Hair follicular keratinocyte (primary cell): Measurements from ENCODE around the gene GAL3ST1. TPM values are rescaled to one million over a fixed set of nuclear protein-coding genes. Genes with fewer than 3 reads are reported as not detected.

Experiments used
- total RNA-seq: library from RNA; depleted of rRNA; stranded (reverse); fragments of >200 nt; gene quantifications from 2 replicates; pipeline ENCODE4 v1.2.3, GENCODE V29; 2015

GAL3ST1 gene, protein sequence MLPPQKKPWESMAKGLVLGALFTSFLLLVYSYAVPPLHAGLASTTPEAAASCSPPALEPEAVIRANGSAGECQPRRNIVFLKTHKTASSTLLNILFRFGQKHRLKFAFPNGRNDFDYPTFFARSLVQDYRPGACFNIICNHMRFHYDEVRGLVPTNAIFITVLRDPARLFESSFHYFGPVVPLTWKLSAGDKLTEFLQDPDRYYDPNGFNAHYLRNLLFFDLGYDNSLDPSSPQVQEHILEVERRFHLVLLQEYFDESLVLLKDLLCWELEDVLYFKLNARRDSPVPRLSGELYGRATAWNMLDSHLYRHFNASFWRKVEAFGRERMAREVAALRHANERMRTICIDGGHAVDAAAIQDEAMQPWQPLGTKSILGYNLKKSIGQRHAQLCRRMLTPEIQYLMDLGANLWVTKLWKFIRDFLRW
- not detected in 2 replicates for total RNA-seq

DNA sequence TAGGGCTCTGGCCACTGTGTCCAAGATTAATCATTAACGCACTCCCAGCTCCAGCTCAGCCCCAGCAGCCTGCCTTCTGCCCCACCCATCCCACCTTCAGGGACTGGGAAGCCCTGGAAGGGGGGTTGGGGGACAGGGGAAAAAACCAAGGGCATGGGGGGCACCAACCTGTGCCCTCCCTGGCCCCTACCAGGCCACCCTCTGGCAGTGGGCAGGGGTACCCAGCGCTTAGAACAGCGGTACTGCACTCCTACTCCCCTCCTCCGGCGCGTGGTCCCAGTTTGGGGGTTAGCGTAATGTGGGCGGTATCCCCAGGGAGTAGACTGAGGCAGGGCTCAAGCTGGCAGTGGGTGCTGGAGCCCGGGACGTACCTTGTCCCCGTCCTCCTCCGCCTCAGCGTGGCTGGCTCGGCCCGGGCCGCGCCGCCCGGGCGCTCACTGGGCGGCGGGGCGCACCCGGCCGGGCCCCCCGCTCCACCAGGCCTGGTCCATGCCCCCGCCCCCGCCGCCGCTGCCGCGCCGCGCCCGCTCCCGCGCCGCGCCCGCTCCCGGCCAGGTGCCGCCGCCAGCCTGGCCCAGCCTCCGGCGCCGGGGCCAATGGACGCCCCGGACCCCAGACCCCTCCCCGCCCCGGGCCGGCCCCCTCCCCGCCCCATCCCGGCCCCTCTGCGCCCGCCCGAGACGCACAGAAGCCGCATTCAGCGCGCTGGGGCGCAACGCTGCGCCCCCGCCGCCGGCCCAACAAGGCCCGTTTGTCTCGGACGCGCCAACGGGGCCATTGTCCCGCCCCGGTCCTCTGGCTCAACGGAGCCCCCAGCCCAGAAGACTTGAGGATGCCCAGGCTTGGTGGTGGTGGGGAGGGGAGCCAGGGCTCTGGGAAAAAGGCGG is at the start of gene GAL3ST1:
Gene GAL3ST1 (minus strand): TSS at position 571 of the 887 bp plus-strand sequence. CDS start 17,273 bp downstream, outside the sequence.

DNA sequence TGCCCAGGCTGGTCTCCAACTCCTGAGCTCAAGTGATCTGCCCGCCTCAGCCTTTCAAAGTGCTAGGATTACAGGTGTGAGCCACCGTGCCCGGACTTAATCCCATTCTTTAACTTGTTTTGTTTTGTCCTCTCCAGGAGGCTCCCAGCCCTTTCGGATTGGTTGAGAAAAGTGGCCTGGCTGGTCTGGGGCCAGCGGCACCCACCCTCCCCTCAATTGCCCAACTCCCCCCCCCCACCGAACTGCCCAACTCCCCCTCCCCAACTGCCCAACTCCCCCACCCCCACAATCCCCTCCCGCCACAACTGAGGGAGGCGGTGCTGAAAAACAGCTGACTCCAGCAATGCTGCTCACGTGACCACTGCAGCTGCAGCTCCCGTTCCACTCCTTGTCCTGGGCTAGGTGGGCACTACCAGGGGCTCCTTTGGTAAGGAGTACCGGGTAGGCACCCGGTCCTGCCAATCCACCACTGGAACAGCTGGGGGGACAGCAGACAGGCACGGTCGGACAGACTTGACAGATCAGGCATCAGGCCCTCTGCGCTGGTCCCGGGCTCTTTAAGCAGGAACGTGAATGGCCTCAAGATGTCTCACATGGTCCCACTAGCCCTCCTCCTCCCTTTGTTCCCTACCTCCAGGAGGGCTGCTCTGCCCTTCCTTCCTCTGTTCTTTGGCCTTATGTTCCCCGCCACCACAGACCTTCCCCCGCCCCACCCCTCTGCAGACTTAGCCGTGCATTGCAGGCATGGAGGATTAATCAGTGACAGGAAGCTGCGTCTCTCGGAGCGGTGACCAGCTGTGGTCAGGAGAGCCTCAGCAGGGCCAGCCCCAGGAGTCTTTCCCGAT is 32.2 kb upstream of the GAL3ST1 start, which contains the start of gene TCN2:
Gene TCN2 (plus strand): TSS at position 720 of the 845 bp plus-strand sequence. CDS start 158 bp downstream, outside the sequence.

DNA sequence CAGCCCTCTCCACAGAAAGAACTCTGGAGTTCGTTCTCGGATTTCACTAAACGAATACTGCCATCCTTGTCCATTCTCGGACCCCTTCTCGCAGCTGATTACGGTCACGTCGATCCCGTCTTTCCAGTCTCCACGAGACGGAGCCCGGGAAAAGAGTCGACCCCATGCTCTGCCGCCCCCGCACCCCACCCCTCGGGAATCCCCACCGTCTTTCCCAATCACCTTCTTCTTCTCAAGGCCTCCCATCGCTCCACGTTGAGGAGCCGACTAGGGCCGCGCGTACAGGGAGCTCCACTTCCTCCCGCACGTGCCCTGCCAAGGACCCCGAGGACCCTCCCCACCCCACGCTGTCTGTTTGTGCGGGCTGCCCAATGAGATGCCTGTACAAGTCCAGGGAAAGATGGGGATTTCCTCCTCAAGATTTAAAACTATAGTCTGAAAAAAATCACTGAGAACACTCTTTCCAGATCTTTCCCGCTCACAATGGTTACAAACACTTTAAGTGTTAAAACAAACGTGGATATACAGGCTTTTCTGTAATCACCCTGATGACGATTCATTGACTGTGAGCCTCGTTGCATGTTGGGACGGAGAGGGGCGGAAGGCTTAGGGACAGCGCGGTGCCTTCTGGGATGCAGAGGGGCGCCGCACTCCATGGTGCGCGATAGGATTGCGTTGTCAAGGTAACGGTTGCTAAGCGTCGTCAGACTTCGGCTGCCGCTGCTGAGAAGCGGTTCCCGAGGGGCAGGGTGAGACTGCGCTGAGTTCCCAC is 17.3 kb upstream of the GAL3ST1 start, which contains the start of gene PES1:
Gene PES1 (minus strand): TSS at position 323 of the 772 bp plus-strand sequence. CDS start 77 bp downstream, at position 246.

DNA sequence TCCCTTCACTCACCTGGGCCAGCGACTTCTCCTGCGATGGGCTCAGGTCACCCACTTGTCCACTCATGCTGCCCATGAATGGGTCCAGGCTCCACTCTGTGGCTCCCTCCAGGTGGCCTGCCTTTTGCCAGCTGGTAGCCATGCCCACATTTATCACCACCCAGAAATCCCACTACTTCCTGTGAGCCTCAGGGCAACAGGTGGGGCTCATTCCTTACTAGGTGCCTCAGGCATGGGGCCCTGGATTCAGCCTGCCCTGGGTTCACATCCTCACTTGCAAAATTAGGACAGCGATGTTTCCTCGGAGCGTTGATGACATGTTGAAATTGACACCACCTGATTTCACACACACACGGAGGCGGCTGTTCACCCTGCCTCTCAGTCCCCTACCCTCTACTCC is 27.8 kb downstream of the GAL3ST1 start, which contains the start of gene SEC14L6:
Gene SEC14L6 (minus strand): TSS at position 126 of the 400 bp plus-strand sequence. CDS start 59 bp downstream, at position 67.

Other genes starting within 250 kb of the GAL3ST1 start
- 20.2 and 25.8 TPM in 2 replicates for gene TBC1D10A, start 247.7 kb downstream of the GAL3ST1 start, total RNA-seq
- gene SF3A1, start 217.8 kb downstream of the GAL3ST1 start, total RNA-seq = 17.6 and 28.1 TPM in 2 replicates
- 0.47 and 2.5 TPM in 2 replicates for gene CCDC157, start 217.7 kb downstream of the GAL3ST1 start, total RNA-seq
- 8.8 and 12.7 TPM in 2 replicates for gene RNF215, start 187.3 kb downstream of the GAL3ST1 start, total RNA-seq
- 76.5 and 108 TPM in 2 replicates for gene SEC14L2, start 177.6 kb downstream of the GAL3ST1 start, total RNA-seq
- gene MTFP1, start 148.9 kb downstream of the GAL3ST1 start, total RNA-seq = 20.7 and 61.8 TPM in 2 replicates
- gene SEC14L3, start 102.6 kb downstream of the GAL3ST1 start, total RNA-seq = not detected in 2 replicates
- not detected in 2 replicates for gene SEC14L4, start 69.0 kb downstream of the GAL3ST1 start, total RNA-seq
- not detected in 2 replicates for gene SEC14L6, start 27.9 kb downstream of the GAL3ST1 start, total RNA-seq
- gene PES1, start 17.2 kb upstream of the GAL3ST1 start, total RNA-seq = 61.7 and 89.4 TPM in 2 replicates
- 1.1 and 1.6 TPM in 2 replicates for gene TCN2, start 32.5 kb upstream of the GAL3ST1 start, total RNA-seq
- 8.7 and 10.4 TPM in 2 replicates for gene SLC35E4, start 61.1 kb upstream of the GAL3ST1 start, total RNA-seq
- gene DUSP18, start 93.2 kb upstream of the GAL3ST1 start, total RNA-seq = 4.1 and 7.4 TPM in 2 replicates
- gene OSBP2, start 120.2 kb upstream of the GAL3ST1 start, total RNA-seq = 9.0 and 18.6 TPM in 2 replicates